HG02623 (cell line): Measurements from ENCODE around the gene ATG13.

Experiments
- ATAC-seq: cut with Tn5 transposase; IDR thresholded peaks from one replicate; pipeline ENCODE4 v1.9.1; 2021; ENCODE audit warnings: moderate library complexity; ENCODE audit not compliant: unreplicated experiment

The ATG13 gene

GRCh38 chr11:46722566-46723358, 105.4 kb downstream of the ATG13 start:
- no peak for ATAC-seq

- ATAC-seq: no peak
Measured at GRCh38 chr11:46723359-46723680, 106.0 kb downstream of the ATG13 start.

- no peak for ATAC-seq
Measured at GRCh38 chr11:46724088-46724487, 106.7 kb downstream of the ATG13 start.
